Erythroblast (primary cell): ENCODE measurements around the gene FAM168A.
"Not testable (repeated sequence)": the region's sequence is repeated elsewhere in the genome, so short reads cannot be mapped to it uniquely, and the experiment has no call there.

ENCODE experiments used
- DNase-seq, 2 experiments: peaks; one replicate each; lab custom pipeline; 2025; lab: John Stamatoyannopoulos, UW
- GATA1 ChIP-seq: IDR thresholded peaks from 2 replicates; pipeline ENCODE4 v1.6.1; 2011; ENCODE audit warnings: low read depth, mild to moderate bottlenecking, control low read depth, low read length, moderate library complexity
- POLR2A ChIP-seq: IDR thresholded peaks from 2 replicates; pipeline ENCODE4 v1.6.1; 2011; ENCODE audit warnings: mild to moderate bottlenecking, low read length

FAM168A gene

GRCh38 chr11:73584831-73585230 is 13.1 kb downstream of the FAM168A start:
- no peak for DNase-seq
- TF ChIP-seq POLR2A (no peak), GATA1 (no peak)

DNA sequence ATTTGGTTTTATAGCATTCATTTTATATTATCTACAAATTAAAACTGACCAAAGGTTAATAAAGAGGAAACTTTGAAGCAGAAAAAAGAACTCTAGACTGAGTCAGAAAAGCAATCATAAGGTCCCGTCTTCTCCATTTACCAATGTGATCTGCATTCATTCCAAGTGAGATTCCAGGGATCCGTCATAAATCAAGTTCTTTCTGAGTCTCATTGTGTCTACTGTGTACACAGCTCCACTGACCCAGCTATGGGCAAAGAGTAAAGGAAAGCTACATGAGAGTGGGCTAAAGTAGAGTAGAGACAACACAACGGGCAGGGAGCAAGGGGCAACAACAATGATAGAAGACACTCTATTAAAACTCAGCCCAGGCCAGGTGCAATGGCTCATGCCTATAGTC is 15.3 kb downstream of the FAM168A start:
- TF ChIP-seq GATA1: no peak
- TF ChIP-seq POLR2A: no peak
- no peak for DNase-seq

DNA sequence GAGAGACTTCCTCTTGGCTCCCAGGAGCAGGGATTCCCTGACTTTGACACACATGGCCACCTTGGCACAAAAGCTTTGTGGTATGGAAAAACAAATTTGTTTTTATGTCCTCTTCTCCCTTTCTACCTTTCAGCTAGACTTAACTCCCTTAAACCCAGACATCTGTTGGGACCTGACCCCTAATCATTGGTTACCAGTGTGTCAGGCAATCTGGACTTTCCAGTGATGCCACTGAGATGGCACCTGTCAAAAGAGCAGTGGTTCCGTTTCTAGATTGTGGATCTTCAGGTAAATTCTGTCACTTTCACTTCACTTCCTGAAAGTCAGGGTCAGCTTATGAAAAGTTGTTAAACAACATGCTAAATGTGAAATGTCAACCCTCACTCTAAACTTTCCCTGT is 17.2 kb downstream of the FAM168A start:
- DNase-seq: not testable (repeated sequence)

GRCh38 chr11:73579641-73580434 is 18.1 kb downstream of the FAM168A start:
- TF ChIP-seq GATA1 (no peak), POLR2A (no peak)
- no peak for DNase-seq

DNA sequence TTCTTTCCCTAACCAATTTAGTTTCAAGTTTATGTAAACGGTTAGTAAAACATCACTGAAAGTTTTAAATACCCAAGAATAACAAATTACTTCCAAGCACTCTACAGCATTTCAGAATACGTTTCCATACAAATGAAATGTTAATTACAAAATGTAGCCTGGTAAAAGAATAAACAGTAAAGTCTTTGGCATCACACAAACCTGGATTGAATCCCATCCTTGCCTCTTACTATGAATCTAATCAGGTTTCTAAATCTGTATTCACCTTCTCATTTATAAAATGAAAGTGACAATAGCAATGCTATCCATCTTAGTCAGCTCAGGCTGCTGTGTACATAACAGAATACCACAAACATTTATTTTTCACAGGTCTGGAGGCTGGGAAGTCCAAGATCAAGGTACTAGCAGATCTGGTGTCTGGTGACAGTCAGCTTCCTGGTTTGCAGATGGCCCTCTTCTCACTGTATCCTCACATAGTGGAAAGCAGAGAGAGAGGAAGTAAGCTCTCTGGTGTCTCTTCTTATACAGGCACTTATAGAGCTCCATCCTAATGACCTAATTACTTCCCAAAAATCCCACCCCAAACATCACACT is 19.2 kb downstream of the FAM168A start:
- TF ChIP-seq POLR2A (no peak), GATA1 (no peak)
- DNase-seq: no peak

DNA sequence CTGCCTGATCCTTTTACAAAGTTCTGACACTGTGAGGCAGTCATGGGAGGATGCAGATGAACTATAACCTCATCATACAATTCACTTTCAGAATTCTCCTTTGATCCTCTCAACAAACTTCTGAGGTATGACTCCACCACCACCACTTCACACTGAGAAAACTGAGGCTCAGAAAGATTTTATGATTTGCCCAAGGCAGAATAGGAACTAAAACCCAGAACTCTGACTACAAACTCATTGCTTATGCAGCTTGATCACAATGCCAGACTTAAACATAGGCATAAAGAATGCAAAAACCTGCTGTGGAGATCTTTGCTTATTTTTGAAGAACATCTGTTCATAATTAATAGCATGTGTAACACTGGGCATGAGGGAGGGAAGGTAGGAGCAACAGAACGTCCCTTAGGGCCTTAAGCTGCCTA is 20.4 kb downstream of the FAM168A start:
- DNase-seq: no peak
- no peak for TF ChIP-seq POLR2A
- TF ChIP-seq GATA1: no peak

GRCh38 chr11:73576185-73576614 is 21.7 kb downstream of the FAM168A start:
- TF ChIP-seq GATA1 (no peak), POLR2A (no peak)
- DNase-seq: no peak

DNA sequence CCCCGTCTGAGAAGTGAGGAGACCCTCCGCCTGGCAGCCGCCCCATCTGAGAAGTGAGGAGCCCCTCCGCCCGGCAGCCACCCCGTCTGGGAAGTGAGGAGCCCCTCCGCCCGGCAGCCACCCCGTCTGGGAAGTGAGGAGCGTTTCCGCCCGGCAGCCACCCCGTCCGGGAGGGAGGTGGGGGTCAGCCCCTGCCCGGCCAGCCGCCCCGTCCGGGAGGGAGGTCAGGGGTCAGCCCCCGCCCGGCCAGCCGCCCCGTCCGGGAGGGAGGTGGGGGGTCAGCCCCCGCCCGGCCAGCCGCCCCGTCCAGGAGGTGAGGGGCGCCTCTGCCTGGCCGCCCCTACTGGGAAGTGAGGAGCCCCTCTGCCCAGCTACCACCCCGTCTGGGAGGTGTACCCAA is 25.9 kb downstream of the FAM168A start:
- not testable (repeated sequence) for DNase-seq

DNA sequence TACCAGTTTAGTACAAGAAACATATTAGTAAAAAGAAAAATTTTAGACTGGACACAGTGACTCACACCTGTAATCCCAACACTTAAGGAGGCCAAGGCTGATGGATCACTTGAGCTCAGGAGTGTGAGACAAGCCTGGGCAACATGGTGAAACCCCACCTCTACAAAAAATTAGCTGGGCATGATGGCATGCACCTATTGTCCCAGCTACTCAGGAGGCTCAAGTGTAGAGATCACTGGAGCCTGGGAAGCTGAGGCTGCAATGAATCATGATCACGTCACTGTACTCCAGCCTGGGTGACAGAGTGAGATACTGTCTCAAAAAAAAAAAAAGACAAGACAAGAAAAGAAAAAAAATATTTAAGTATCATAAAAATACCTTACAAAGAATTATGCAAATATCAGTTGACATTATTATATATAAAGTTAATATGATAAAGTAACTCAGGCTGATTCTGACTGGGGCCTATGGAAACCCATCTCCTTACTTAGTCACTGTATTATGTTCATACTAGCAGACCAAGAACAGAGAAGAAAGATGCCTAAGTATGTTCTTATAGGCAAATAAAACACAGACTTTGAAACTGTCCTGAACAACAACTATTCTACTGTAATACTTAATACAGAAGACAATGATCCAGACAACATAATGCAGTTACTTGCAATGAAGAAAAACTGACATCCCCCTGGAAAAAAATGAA is 27.3 kb downstream of the FAM168A start:
- TF ChIP-seq POLR2A: no peak
- no peak for TF ChIP-seq GATA1
- no peak for DNase-seq

- TF ChIP-seq POLR2A: no peak
- no peak for TF ChIP-seq GATA1
- no peak for DNase-seq
These were observed 30.7 kb downstream of the FAM168A start for GRCh38 chr11:73566977-73567755.

DNA sequence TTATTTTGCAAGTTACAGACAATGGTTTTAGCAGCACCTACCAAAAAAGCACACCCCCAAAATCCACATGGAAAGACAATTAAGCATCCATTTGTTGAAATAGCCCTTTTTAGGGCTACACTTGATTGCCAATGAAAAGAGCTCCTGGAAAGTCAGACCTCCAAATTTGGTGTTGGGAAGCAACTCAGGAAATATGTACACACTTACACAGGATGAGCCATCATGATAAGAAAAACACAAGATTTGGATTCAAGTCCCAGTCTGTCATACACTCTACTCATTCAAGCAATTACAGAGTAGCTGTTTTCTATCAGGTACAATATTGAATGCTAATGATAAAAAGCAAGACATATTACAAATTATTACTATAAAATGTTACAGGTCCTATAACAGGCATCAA is 31.5 kb downstream of the FAM168A start:
- TF ChIP-seq POLR2A: no peak
- TF ChIP-seq GATA1: no peak
- DNase-seq: no peak

- no peak for DNase-seq
- no peak for TF ChIP-seq POLR2A
- no peak for TF ChIP-seq GATA1
These were observed 32.1 kb downstream of the FAM168A start for GRCh38 chr11:73565804-73566203.

GRCh38 chr11:73564903-73565302 is 33.0 kb downstream of the FAM168A start:
- no peak for TF ChIP-seq GATA1
- TF ChIP-seq POLR2A: no peak
- no peak for DNase-seq

DNA sequence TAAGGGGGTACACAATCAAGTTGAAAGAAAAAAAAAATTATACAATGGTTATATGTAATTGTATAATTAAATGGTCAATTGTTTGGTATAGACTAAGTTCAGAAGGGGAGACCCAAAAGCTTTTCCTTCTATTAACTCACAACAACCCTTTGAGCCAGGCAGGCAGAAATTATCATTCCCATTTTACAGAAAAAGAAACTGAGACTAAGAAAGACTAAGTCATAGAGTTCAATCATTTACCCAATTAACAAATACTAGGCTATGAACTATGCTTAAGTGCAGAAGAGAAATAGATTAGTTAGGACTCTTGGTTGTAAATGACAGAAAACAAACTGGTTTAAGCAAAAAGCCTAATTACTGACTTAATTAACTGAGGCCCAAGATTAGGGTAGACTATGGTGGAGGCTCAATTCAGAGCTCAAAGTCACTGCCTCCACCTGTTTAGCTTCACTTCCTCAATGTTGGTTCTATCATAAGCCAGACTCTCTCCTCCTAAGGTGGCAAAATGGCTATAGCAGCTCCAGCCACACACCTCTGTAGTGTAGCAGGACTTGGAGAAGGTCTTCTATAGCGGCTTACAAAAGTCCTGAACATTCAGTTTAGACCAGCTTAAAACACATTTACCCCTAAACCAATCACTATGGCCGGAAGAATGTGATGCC is 34.2 kb downstream of the FAM168A start:
- TF ChIP-seq GATA1 (no peak), POLR2A (no peak)
- DNase-seq: no peak
